CD4-positive, alpha-beta T cell treated with Interleukin-2 at 100 ng/mL for 4 hours (primary cell): ENCODE data around the gene PHF1.
A peak's percentile ranks its signal among the peaks of the same experiment; 100 is the strongest.
"Not testable (repeated sequence)": the region's sequence is repeated elsewhere in the genome, so short reads cannot be mapped to it uniquely, and the experiment has no call there.

Source experiments
- DNase-seq: peaks from one replicate; pipeline ENCODE4 v3.0.0-alpha.2; 2020; ENCODE audit warnings: low spot score

PHF1 gene

GRCh38 chr6:33391922-33392594 lies 18.8 kb upstream of the PHF1 start:
- DNase-seq: no peak

GRCh38 chr6:33392595-33392948 lies 18.2 kb upstream of the PHF1 start:
- no peak for DNase-seq

GRCh38 chr6:33392979-33393378 lies 17.8 kb upstream of the PHF1 start:
- no peak for DNase-seq

- no peak for DNase-seq
Observed at GRCh38 chr6:33397541-33397940, 13.3 kb upstream of the PHF1 start.

- not testable (repeated sequence) for DNase-seq
Observed at GRCh38 chr6:33398601-33399000, 12.2 kb upstream of the PHF1 start.

- not testable (repeated sequence) for DNase-seq
Observed at GRCh38 chr6:33399881-33400280, 10.9 kb upstream of the PHF1 start.

- DNase-seq: no peak
Observed at GRCh38 chr6:33404884-33405283, 5.9 kb upstream of the PHF1 start.

- no peak for DNase-seq
Observed at GRCh38 chr6:33405386-33405940, 5.4 kb upstream of the PHF1 start.

GRCh38 chr6:33406126-33406525 lies 4.7 kb upstream of the PHF1 start:
- DNase-seq: no peak

GRCh38 chr6:33407132-33407718 lies 3.6 kb upstream of the PHF1 start:
- DNase-seq: peak; percentile 29

GRCh38 chr6:33410050-33410710 lies 634 bp upstream of the PHF1 start:
- DNase-seq: peak; percentile 97

- DNase-seq: no peak
Observed at GRCh38 chr6:33411632-33412005, 805 bp downstream of the PHF1 start.

GRCh38 chr6:33412140-33413009 lies 1.6 kb downstream of the PHF1 start:
- DNase-seq: no peak

GRCh38 chr6:33413241-33414120 lies 2.7 kb downstream of the PHF1 start:
- DNase-seq: no peak

- DNase-seq: no peak
Observed at GRCh38 chr6:33414592-33415271, 3.9 kb downstream of the PHF1 start.

- no peak for DNase-seq
Observed at GRCh38 chr6:33415831-33416230, 5.0 kb downstream of the PHF1 start.

- DNase-seq: no peak
Observed at GRCh38 chr6:33416386-33417127, 5.7 kb downstream of the PHF1 start.

GRCh38 chr6:33417128-33417902 lies 6.5 kb downstream of the PHF1 start:
- DNase-seq: no peak
